H1 (cell line): ENCODE results near the gene MAP2K7. TPM values are rescaled to one million over a fixed set of nuclear protein-coding genes. Genes with fewer than 3 reads are reported as not detected.

Source experiments
- CTCF ChIA-PET: fragments of 300-600 bp; sonication (Branson Sonifier 250); formaldehyde crosslinking; loops from one replicate; lab custom pipeline; 2021; ENCODE audit not compliant: partially characterized antibody; lab: Charles Lee
- POLR2A ChIA-PET: fragments of 300-600 bp; sonication (Branson Sonifier 250); formaldehyde crosslinking; loops from one replicate; lab custom pipeline; 2021; ENCODE audit warnings: inconsistent platforms; ENCODE audit not compliant: partially characterized antibody; lab: Charles Lee
- DNase-seq, 2 experiments: peaks; one replicate each; pipeline versions ENCODE4 v3.0.0 to v3.0.0-alpha.2; 2010 to 2022; ENCODE audit warnings: low spot score in 2 of 2, low read depth in 1 of 2, mixed read lengths in 1 of 2
- FAIRE-seq: peaks from 2 replicates; lab custom pipeline; 2011; peaks lifted over from hg19 to GRCh38; lab: Jason Lieb, UNC
- H2AFZ ChIP-seq: 2 replicates; pipeline ENCODE4 v1.8.1; 2012; ENCODE audit warnings: low read length, inconsistent platforms
- H2AK5ac ChIP-seq: 2 replicates; pipeline ENCODE4 v1.6.1; 2013; ENCODE audit warnings: low read depth, low read length
- H2BK120ac ChIP-seq: replicated peaks from 2 replicates; pipeline ENCODE3; 2013; ENCODE audit warnings: low read depth, low read length, inconsistent platforms
- H2BK12ac ChIP-seq: 2 replicates; pipeline ENCODE4 v1.6.1; 2013; ENCODE audit warnings: low read depth, low read length
- H2BK15ac ChIP-seq: 2 replicates; pipeline ENCODE4 v1.6.1; 2013; ENCODE audit warnings: low read length
- H2BK20ac ChIP-seq: 2 replicates; pipeline ENCODE4 v1.6.1; 2013; ENCODE audit warnings: low read length
- H2BK5ac ChIP-seq: 2 replicates; pipeline ENCODE4 v1.6.1; 2013; ENCODE audit warnings: low read depth, low read length
- H3K14ac ChIP-seq: 2 replicates; pipeline ENCODE4 v1.6.1; 2013; ENCODE audit warnings: inconsistent platforms; ENCODE audit not compliant: insufficient read length
- H3K18ac ChIP-seq: 2 replicates; pipeline ENCODE4 v1.6.1; 2013; ENCODE audit warnings: low read length; ENCODE audit errors: extremely low read depth
- H3K23ac ChIP-seq: 2 replicates; pipeline ENCODE4 v1.6.1; 2013; ENCODE audit warnings: inconsistent platforms; ENCODE audit not compliant: insufficient read length
- H3K23me2 ChIP-seq: 2 replicates; pipeline ENCODE4 v1.6.1; 2013; ENCODE audit warnings: low read depth, low read length
- H3K27ac ChIP-seq: 2 replicates; pipeline ENCODE4 v1.6.1; 2011; ENCODE audit warnings: low read depth, low read length, inconsistent platforms
- H3K27me3 ChIP-seq, 4 experiments: replicated peaks in 1 of 4; 1 replicate in 1 of 4; 2 replicates in 3 of 4; pipeline versions ENCODE4 v1.6.1 to v1.8.1; 2011 to 2013; ENCODE audit warnings: low read length in 3 of 4, mild to moderate bottlenecking in 3 of 4, inconsistent platforms in 2 of 4, mixed read lengths in 2 of 4, moderate library complexity in 1 of 4; ENCODE audit not compliant: control insufficient read depth in 3 of 4, insufficient read depth in 3 of 4; ENCODE audit errors: extremely low read depth in 1 of 4
- H3K36me3 ChIP-seq, 4 experiments: 2 replicates each; pipeline versions ENCODE4 v1.6.1 to v1.8.1; 2011 to 2013; ENCODE audit warnings: mild to moderate bottlenecking in 4 of 4, low read length in 3 of 4, moderate library complexity in 2 of 4, control low read depth in 1 of 4, inconsistent platforms in 1 of 4; ENCODE audit not compliant: insufficient read depth in 4 of 4, control insufficient read depth in 2 of 4
- H3K4ac ChIP-seq: replicated peaks from 2 replicates; pipeline ENCODE3; 2013; ENCODE audit warnings: low read length, low read depth, mixed read lengths, inconsistent platforms; ENCODE audit not compliant: insufficient read length
- H3K4me1 ChIP-seq, 4 experiments: replicated peaks in 1 of 4; 1 replicate in 1 of 4; 2 replicates in 3 of 4; pipeline versions ENCODE4 v1.6.1 to v1.8.1; 2011 to 2013; ENCODE audit warnings: low read length in 3 of 4, inconsistent platforms in 2 of 4, mixed read lengths in 1 of 4; ENCODE audit not compliant: insufficient read depth in 4 of 4, control insufficient read depth in 3 of 4
- H3K4me2 ChIP-seq, 2 experiments: 2 replicates each; pipeline versions ENCODE4 v1.6.1 to v1.8.1; 2011 to 2013; ENCODE audit warnings: low read depth in 2 of 2, low read length in 2 of 2, control low read depth in 1 of 2, inconsistent platforms in 1 of 2, mild to moderate bottlenecking in 1 of 2; ENCODE audit not compliant: insufficient read depth in 1 of 2
- H3K4me3 ChIP-seq, 4 experiments: fragments of 200-600, 300-600 bp in 1 of 4; sonication (generic), shearing (Covaris generic), sonication (Bioruptor Twin) in 1 of 4; 2 replicates each; pipeline versions ENCODE4 v1.5.1 to v1.8.1; 2011 to 2016; ENCODE audit warnings: low read length in 4 of 4, low read depth in 3 of 4, control low read depth in 2 of 4, inconsistent platforms in 2 of 4, mild to moderate bottlenecking in 2 of 4, mixed read lengths in 1 of 4, moderate library complexity in 1 of 4; ENCODE audit not compliant: insufficient read depth in 2 of 4; ENCODE audit errors: extremely low read depth in 1 of 4
- H3K56ac ChIP-seq: replicated peaks from 2 replicates; pipeline ENCODE3; 2013; ENCODE audit warnings: low read depth, mild to moderate bottlenecking, mixed read lengths, low read length, inconsistent platforms; ENCODE audit not compliant: insufficient read length
- H3K79me1 ChIP-seq: 2 replicates; pipeline ENCODE4 v1.6.1; 2013; ENCODE audit warnings: low read depth, low read length, control low read depth
- H3K79me2 ChIP-seq, 2 experiments: 2 replicates each; pipeline versions ENCODE4 v1.6.1 to v1.8.1; 2012 to 2013; ENCODE audit warnings: low read length in 2 of 2, mild to moderate bottlenecking in 2 of 2, inconsistent platforms in 1 of 2; ENCODE audit not compliant: insufficient read depth in 2 of 2, control insufficient read depth in 1 of 2
- H3K9ac ChIP-seq, 4 experiments: replicated peaks in 1 of 4; 1 replicate in 1 of 4; 2 replicates in 3 of 4; pipeline versions ENCODE4 v1.6.1 to v1.8.1; 2011 to 2013; ENCODE audit warnings: low read depth in 3 of 4, low read length in 3 of 4, control low read depth in 2 of 4, mild to moderate bottlenecking in 2 of 4, moderate library complexity in 2 of 4, inconsistent platforms in 1 of 4; ENCODE audit errors: extremely low read depth in 1 of 4
- H3K9me3 ChIP-seq, 2 experiments: 2 replicates each; pipeline versions ENCODE4 v1.6.1 to v1.8.1; 2012 to 2013; ENCODE audit warnings: mild to moderate bottlenecking in 2 of 2, moderate library complexity in 2 of 2, control low read depth in 1 of 2, inconsistent platforms in 1 of 2, low read depth in 1 of 2, low read length in 1 of 2, mixed read lengths in 1 of 2; ENCODE audit not compliant: insufficient read depth in 2 of 2
- H4K20me1 ChIP-seq, 2 experiments: replicated peaks in 1 of 2; 2 replicates each; pipeline versions ENCODE3 to v1.8.1; 2011 to 2013; ENCODE audit warnings: inconsistent platforms in 2 of 2, low read length in 2 of 2, mild to moderate bottlenecking in 1 of 2; ENCODE audit not compliant: insufficient read depth in 2 of 2, control insufficient read depth in 1 of 2
- H4K5ac ChIP-seq: 2 replicates; pipeline ENCODE4 v1.6.1; 2013; ENCODE audit warnings: low read length, low read depth, mixed read lengths, inconsistent platforms; ENCODE audit not compliant: insufficient read length
- H4K8ac ChIP-seq: 2 replicates; pipeline ENCODE4 v1.8.0; 2013; ENCODE audit warnings: mild to moderate bottlenecking, moderate library complexity, low read length, inconsistent platforms; ENCODE audit not compliant: insufficient read depth; ENCODE audit errors: extremely low read depth
- H4K91ac ChIP-seq: replicated peaks from 2 replicates; pipeline ENCODE3; 2013; ENCODE audit warnings: low read length, mixed read lengths, inconsistent platforms; ENCODE audit not compliant: insufficient read length
- BRCA1 ChIP-seq: IDR thresholded peaks from 2 replicates; pipeline ENCODE4 v1.6.1; 2012; ENCODE audit warnings: low read depth, low read length, improper control_type of control experiment
- CEBPB ChIP-seq: IDR thresholded peaks from 2 replicates; pipeline ENCODE4 v1.6.1; 2012; ENCODE audit warnings: low read depth, low read length
- CHD1 ChIP-seq: IDR thresholded peaks from 2 replicates; pipeline ENCODE4 v1.6.1; 2012; ENCODE audit warnings: low read depth, low read length, improper control_type of control experiment
- HDAC6 ChIP-seq: IDR thresholded peaks from one replicate; pipeline ENCODE4 v1.7.1; 2012; ENCODE audit warnings: low read depth, mild to moderate bottlenecking, inconsistent platforms, low read length, moderate library complexity
- JUN ChIP-seq: IDR thresholded peaks from 2 replicates; pipeline ENCODE4 v1.6.1; 2011; ENCODE audit warnings: low read depth, mild to moderate bottlenecking, improper control_type of control experiment, low read length
- JUND ChIP-seq: IDR thresholded peaks from 2 replicates; pipeline ENCODE4 v1.6.1; 2011; ENCODE audit warnings: mild to moderate bottlenecking, improper control_type of control experiment, low read length
- KDM1A ChIP-seq: fragments of 200-600, 300-600 bp; sonication (generic); IDR thresholded peaks from 2 replicates; pipeline ENCODE4 v1.7.1; 2016; ENCODE audit warnings: mild to moderate bottlenecking, low read length, borderline replicate concordance
- SAP30 ChIP-seq: fragments of 300-600 bp; sonication (generic); IDR thresholded peaks from 2 replicates; pipeline ENCODE4 v1.7.1; 2012; ENCODE audit warnings: low read length, moderate library complexity, mild to moderate bottlenecking, inconsistent platforms; ENCODE audit not compliant: insufficient read depth, insufficient replicate concordance
- SIN3A ChIP-seq, 2 experiments: IDR thresholded peaks in 1 of 2; conservative IDR thresholded peaks in 1 of 2; 2 replicates each; pipeline ENCODE4 v1.6.1; 2011 to 2012; ENCODE audit warnings: low read length in 2 of 2, improper control_type of control experiment in 1 of 2, low read depth in 1 of 2, mild to moderate bottlenecking in 1 of 2
- SIX5 ChIP-seq: IDR thresholded peaks from 2 replicates; pipeline ENCODE4 v1.6.1; 2011; ENCODE audit warnings: mild to moderate bottlenecking, low read depth, low read length
- SP1 ChIP-seq: IDR thresholded peaks from 2 replicates; pipeline ENCODE4 v1.6.1; 2011; ENCODE audit warnings: low read depth, low read length
- SRF ChIP-seq: IDR thresholded peaks from 2 replicates; pipeline ENCODE4 v1.6.1; 2011; ENCODE audit warnings: mild to moderate bottlenecking, low read depth, low read length, moderate library complexity
- TEAD4 ChIP-seq: IDR thresholded peaks from 2 replicates; pipeline ENCODE4 v1.6.1; 2012; ENCODE audit warnings: low read depth, low read length, inconsistent platforms, mixed read lengths
- WGBS, 2 experiments: shearing (Covaris generic) in 1 of 2; methylation state at CpG; one replicate each; pipeline versions ENCODE4 v1.1.6 to v1.1.7; 2013 to 2015; ENCODE audit warnings: low lambda C conversion rate in 2 of 2, mixed read lengths in 2 of 2, inconsistent platforms in 1 of 2, low coverage in 1 of 2, missing lambda C conversion rate in 1 of 2; ENCODE audit not compliant: insufficient replicate concordance in 2 of 2, insufficient coverage in 1 of 2, insufficient read length in 1 of 2; ENCODE audit errors: extremely low coverage in 1 of 2, missing lambda C conversion rate in 1 of 2; 5-methylcytosine and 5-hydroxymethylcytosine counted together
- polyA plus RNA-seq, 7 experiments: library from polyadenylated mRNA; depleted of rRNA in 3 of 7; stranded (reverse) in 5 of 7; unstranded in 2 of 7; fragments of >200 nt in 5 of 7; fragments of 200-250 nt in 2 of 7; gene quantifications; 1 replicate in 5 of 7; 2 replicates in 1 of 7; 4 replicates in 1 of 7; pipeline versions ENCODE4 v1.2.1 to v1.2.3, GENCODE V29; 2011 to 2013; ENCODE audit warnings: missing spikeins in 2 of 7, mixed read lengths in 2 of 7
- total RNA-seq: library from RNA; stranded (reverse); fragmentation: NEBNext Ultra II Directional; extraction: Animal tissue kit (Norgen Biotek cat#: 25700); gene quantifications from 2 replicates; pipeline ENCODE4 v1.2.1, GENCODE V29; 2021

The MAP2K7 gene
- total and polyA plus RNA-seq, 2 of the 8 experiments (the other 6 are each of a cell fraction or from before 2014, with no cell fraction given), result 8.9 to 38.3 TPM

DNA sequence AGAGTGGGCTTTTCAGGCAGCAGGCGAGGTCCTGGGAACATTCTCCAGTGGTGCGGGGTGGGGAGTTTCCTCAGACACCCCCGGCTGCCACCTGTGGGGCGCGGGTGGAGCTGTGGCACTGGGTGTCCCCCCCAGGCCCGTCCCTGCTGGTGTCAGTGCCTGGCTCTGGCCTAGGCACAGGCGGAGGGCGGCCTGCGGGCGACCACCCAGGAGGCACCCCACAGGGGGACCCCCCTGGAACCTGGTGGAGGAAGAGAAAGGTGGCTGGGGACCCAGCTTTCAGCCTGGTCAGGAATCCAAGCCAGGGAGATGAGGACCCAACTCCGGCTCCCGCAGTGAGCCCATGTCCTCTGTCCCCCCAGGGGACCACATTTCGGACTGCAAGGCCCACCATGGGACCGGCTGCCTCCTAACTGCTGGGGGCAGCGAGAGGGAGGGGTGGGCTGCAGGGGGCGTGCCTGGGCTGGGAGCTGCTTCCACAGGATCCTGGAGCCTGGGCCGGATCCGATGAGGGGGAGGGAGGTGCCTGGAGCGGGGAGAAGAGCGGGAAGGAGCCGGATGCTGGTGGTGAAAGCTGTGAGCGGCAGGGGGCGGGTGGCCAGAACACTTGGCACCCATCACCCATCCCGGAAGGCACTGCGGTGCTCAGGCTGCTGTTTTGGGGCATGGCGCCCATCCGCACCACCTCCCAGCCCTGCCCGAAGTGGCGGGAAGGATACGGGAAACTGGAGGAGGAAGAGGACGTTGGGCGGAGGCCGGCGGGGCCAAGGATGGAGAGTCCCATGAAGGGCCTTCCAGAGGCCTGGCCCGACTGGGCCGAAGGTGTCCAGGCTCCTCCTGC, 27.8 kb downstream of the MAP2K7 start:
- CTCF ChIA-PET, result interaction anchor here (0.5 to 4.1 kb wide), 4 partner anchors 12 to 237 kb away, joined by 3 to 28 read pairs (median 8); partner anchors contain the start of genes SNAPC2 and TIMM44
- no peak for DNase-seq
- Histone ChIP-seq H2BK120ac (no peak overlapping the region), H3K4me2 (no peak overlapping the region), H2BK20ac (no peak overlapping the region), H3K4me3 (no peak overlapping the region), H3K56ac (no peak overlapping the region), H3K23ac (no peak overlapping the region), H4K91ac (no peak overlapping the region), H4K8ac (peak overlapping the region; percentile 51), H3K9me3 (no peaks in the 10 kb centered on the region), H3K79me1 (no peaks in the 10 kb centered on the region), H2AFZ (no peak overlapping the region), H3K23me2 (no peaks in the 10 kb centered on the region; the same call in 1 of the 2 replicates), H4K20me1 (peaks cover 8 to 19% of the 10 kb centered on the region in 2 experiments), H2BK12ac (no peak overlapping the region), H3K4me1 (peaks cover 0 to 1% (median 0%) of the 10 kb centered on the region in 4 experiments; a peak in 1 of 7 replicates), H3K27ac (no peak overlapping the region), H3K79me2 (no peaks in the 10 kb centered on the region), H2AK5ac (no peak overlapping the region), H3K18ac (no peak overlapping the region), H3K4ac (no peak overlapping the region), H3K14ac (no peak overlapping the region), H4K5ac (no peak overlapping the region), H3K36me3 (peaks cover 25 to 59% (median 47%) of the 10 kb centered on the region in 4 experiments), H3K27me3 (no peaks in the 10 kb centered on the region), H2BK15ac (no peak overlapping the region), H3K9ac (no peak overlapping the region), H2BK5ac (no peak overlapping the region)
- FAIRE-seq, result no peak
- POLR2A ChIA-PET, result interaction anchor here (0.7 to 10.4 kb wide), 6 partner anchors 10 to 190 kb away, joined by 3 to 205 read pairs (median 4); partner anchors contain the start of genes SNAPC2 and TIMM44
- WGBS, 2 experiments, result 91% methylated on average over 18 of the region's 36 CpGs; no CpG with 5 or more reads in 1 of the 2 experiments
- TF ChIP-seq JUN, result no peak
- no peak for TF ChIP-seq SIN3A (conservative IDR thresholded peaks at IDR 0.05 in 1 of 2, IDR thresholded peaks at IDR 0.05 in 1 of 2; ENCODE audit: low read depth in 1 of 2, low read length in 2 of 2)
- no peak for TF ChIP-seq SAP30
- TF ChIP-seq TEAD4, result no peak
- no peak for TF ChIP-seq KDM1A
- no peak for TF ChIP-seq BRCA1
- no peak for TF ChIP-seq HDAC6
- TF ChIP-seq CHD1, result no peak
- no peak for TF ChIP-seq JUND
- no peak for TF ChIP-seq SP1
- no peak for TF ChIP-seq SIX5
- no peak for TF ChIP-seq CEBPB
- no peak for TF ChIP-seq SRF
